Measurements from ENCODE around the gene VILL. TPM values are rescaled to one million over a fixed set of nuclear protein-coding genes. Genes with fewer than 3 reads are reported as not detected.

VILL gene
- polyA plus RNA-seq (ENCODE audit: insufficient read length), result 9.9 TPM
- long read RNA-seq, donor 1, result 0 reads
- long read RNA-seq, donor 2, result 0 reads
- long read RNA-seq, donor 3, result 0 reads
- long read RNA-seq, donor 4, partial matches to known transcripts, result 0 of 1 reads
- long read RNA-seq, donor 4, other reads (novel, unspliced or antisense), result 0 of 1 reads
- long read RNA-seq, donor 5, result 0 reads
- long read RNA-seq, donor 6, result 0 reads
- long read RNA-seq, donor 7, result 0 reads
- long read RNA-seq, donor 8, result 0 reads

- DNase-seq, result peak; percentile 43
Observed at GRCh38 chr3:37990527-37990926, at the start of gene VILL. Gene VILL, plus strand, starts transcription at chr3:37990786. Its CDS starts 2,887 bp downstream, at chr3:37993673.

GRCh38 chr3:37941608-37942508, 48.7 kb upstream of the VILL start:
- no peak for DNase-seq

- DNase-seq, result no peak
Observed at GRCh38 chr3:37942646-37943045, 47.9 kb upstream of the VILL start.

- DNase-seq, result no peak
Observed at GRCh38 chr3:37943126-37943525, 47.5 kb upstream of the VILL start.

- no peak for DNase-seq
Observed at GRCh38 chr3:37943631-37944314, 46.8 kb upstream of the VILL start.

GRCh38 chr3:37944391-37944842, 46.2 kb upstream of the VILL start:
- no peak for DNase-seq

GRCh38 chr3:37945156-37945806, 45.3 kb upstream of the VILL start:
- no peak for DNase-seq

GRCh38 chr3:37945807-37946530, 44.6 kb upstream of the VILL start:
- DNase-seq, result no peak

- DNase-seq, result no peak
Observed at GRCh38 chr3:37946531-37946889, 44.1 kb upstream of the VILL start.

- no peak for DNase-seq
Observed at GRCh38 chr3:37949866-37950265, 40.7 kb upstream of the VILL start.

GRCh38 chr3:37952564-37952963, 38.0 kb upstream of the VILL start:
- no peak for DNase-seq

GRCh38 chr3:37953226-37953625, 37.4 kb upstream of the VILL start:
- DNase-seq, result no peak

- DNase-seq, result no peak
Observed at GRCh38 chr3:37953707-37954394, 36.7 kb upstream of the VILL start.

GRCh38 chr3:37954881-37955280, 35.7 kb upstream of the VILL start:
- no peak for DNase-seq

- DNase-seq, result no peak
Observed at GRCh38 chr3:37955918-37956707, 34.5 kb upstream of the VILL start.

GRCh38 chr3:37956723-37957538, 33.7 kb upstream of the VILL start:
- no peak for DNase-seq

GRCh38 chr3:37957539-37957936, 33.0 kb upstream of the VILL start:
- no peak for DNase-seq

- no peak for DNase-seq
Observed at GRCh38 chr3:37961622-37962431, 28.8 kb upstream of the VILL start.

Measured in left kidney (tissue), 8 donors.